Thymus (tissue), 11 donors: Measurements from ENCODE around the gene CRY2. TPM values are rescaled to one million over a fixed set of nuclear protein-coding genes. Genes with fewer than 3 reads are reported as not detected.

Experiments
- DNase-seq, 9 donors: peaks; one replicate each; pipeline ENCODE4 v3.0.0-alpha.2; 2013; ENCODE audit warnings: low spot score in 9 of 9, low read depth in 6 of 9, missing footprints in 1 of 9
- H3K27ac ChIP-seq, 2 donors: one replicate each; pipeline ENCODE4 v1.5.1; 2013; ENCODE audit warnings: control low read depth in 1 of 2, low read depth in 1 of 2, low read length in 1 of 2, mild to moderate bottlenecking in 1 of 2, moderate library complexity in 1 of 2
- H3K27me3 ChIP-seq, 2 donors: one replicate each; pipeline ENCODE4 v1.5.1; 2013; ENCODE audit warnings: low read length in 1 of 2; ENCODE audit not compliant: control insufficient read depth in 2 of 2, insufficient read depth in 1 of 2
- H3K36me3 ChIP-seq, 2 donors: one replicate each; pipeline ENCODE4 v1.5.1; 2013; ENCODE audit warnings: low read length in 1 of 2, mild to moderate bottlenecking in 1 of 2, moderate library complexity in 1 of 2; ENCODE audit not compliant: control insufficient read depth in 2 of 2, insufficient read depth in 2 of 2
- H3K4me1 ChIP-seq, 2 donors: one replicate each; pipeline ENCODE4 v1.5.1; 2013; ENCODE audit warnings: low read length in 2 of 2; ENCODE audit not compliant: control insufficient read depth in 2 of 2, insufficient read depth in 2 of 2
- H3K4me3 ChIP-seq, 2 donors: one replicate each; pipeline ENCODE4 v1.5.1; 2013; ENCODE audit warnings: low read length in 2 of 2, control low read depth in 1 of 2, mild to moderate bottlenecking in 1 of 2
- H3K9me3 ChIP-seq, 2 donors: one replicate each; pipeline ENCODE4 v1.5.1; 2013; ENCODE audit warnings: low read length in 1 of 2, mild to moderate bottlenecking in 1 of 2; ENCODE audit not compliant: control insufficient read depth in 2 of 2, insufficient read depth in 1 of 2
- WGBS: extraction: QIAGEN DNeasy Blood & Tissue Kit; methylation state at CpG from one replicate; pipeline ENCODE4 v1.1.7; 2013; 5-methylcytosine and 5-hydroxymethylcytosine counted together
- polyA plus RNA-seq: library from polyadenylated mRNA; stranded (reverse); fragments of 200-250 nt; gene quantifications from one replicate; pipeline ENCODE4 v1.2.3, GENCODE V29; 2013
- total RNA-seq: library from RNA; stranded (reverse); fragments of 120-200 nt; gene quantifications from one replicate; pipeline ENCODE4 v1.2.4, GENCODE V29; 2013
- donor health status: healthy.

CRY2 gene
- total and polyA plus RNA-seq, 2 donors, result 9.9 to 12.3 TPM

GRCh38 chr11:45913514-45913913 lies 66.2 kb downstream of the CRY2 start:
- DNase-seq, result no peak
- peaks cover 53 to 72% of the 10 kb centered on the region in 2 donors for H3K36me3 ChIP-seq
- H3K9me3 ChIP-seq, result no peaks in the 10 kb centered on the region
- 98% methylated on average over 19 of the region's 19 CpGs for WGBS
- peaks cover 0 to 1% of the 10 kb centered on the region in 2 donors for H3K27me3 ChIP-seq
- no peak overlapping the region for H3K27ac ChIP-seq
- peaks cover 5 to 15% of the 10 kb centered on the region in 2 donors for H3K4me1 ChIP-seq
- H3K4me3 ChIP-seq, result no peak overlapping the region

- peaks cover 0 to 6% of the 10 kb centered on the region in 2 donors for H3K27me3 ChIP-seq
- 96% methylated on average over 22 of the region's 22 CpGs for WGBS
- H3K4me1 ChIP-seq, result peaks cover 9 to 21% of the 10 kb centered on the region in 2 donors
- H3K9me3 ChIP-seq, result no peaks in the 10 kb centered on the region
- H3K36me3 ChIP-seq, result peaks cover 53 to 66% of the 10 kb centered on the region in 2 donors
- no peak overlapping the region for H3K27ac ChIP-seq
- no peak for DNase-seq
- H3K4me3 ChIP-seq, result no peak overlapping the region
These were observed 66.8 kb downstream of the CRY2 start for GRCh38 chr11:45913942-45914635.

- H3K4me3 ChIP-seq, result no peak overlapping the region
- peaks cover 9 to 22% of the 10 kb centered on the region in 2 donors for H3K4me1 ChIP-seq
- no peaks in the 10 kb centered on the region for H3K9me3 ChIP-seq
- no peak overlapping the region for H3K27ac ChIP-seq
- H3K36me3 ChIP-seq, result peaks cover 41 to 52% of the 10 kb centered on the region in 2 donors
- 91% methylated on average over 13 of the region's 13 CpGs for WGBS
- no peak for DNase-seq
- H3K27me3 ChIP-seq, result peaks cover 2 to 18% of the 10 kb centered on the region in 2 donors
These were observed 68.2 kb downstream of the CRY2 start for GRCh38 chr11:45915446-45915845.

- H3K4me1 ChIP-seq, result peaks cover 9 to 25% of the 10 kb centered on the region in 2 donors
- H3K36me3 ChIP-seq, result peaks cover 28 to 35% of the 10 kb centered on the region in 2 donors
- 7% methylated on average over 16 of the region's 16 CpGs for WGBS
- H3K9me3 ChIP-seq, result peaks cover 0 to 7% of the 10 kb centered on the region in 2 donors
- peak in 1 of 9 donors; percentile 24 for DNase-seq
- H3K27me3 ChIP-seq, result peaks cover 18 to 36% of the 10 kb centered on the region in 2 donors
- H3K4me3 ChIP-seq, result peak overlapping the region; percentile 83 to 88
- peak overlapping the region; percentile 94 to 98 for H3K27ac ChIP-seq
These were observed 70.0 kb downstream of the CRY2 start for GRCh38 chr11:45917286-45917622.

GRCh38 chr11:45917623-45918330 lies 70.5 kb downstream of the CRY2 start, which contains the start of gene PEX16:
TSS of gene PEX16 (minus strand) at chr11:45917877. CDS start at chr11:45917811, 66 bp downstream.
- peak; percentile 88 to 98 (median 94) for DNase-seq
- peak within 1 kb of the TSS; percentile 83 to 88 for H3K4me3 ChIP-seq
- peaks cover 22 to 41% of the 10 kb centered on the region in 2 donors for H3K27me3 ChIP-seq
- peak within 1 kb of the TSS; percentile 94 to 98 for H3K27ac ChIP-seq
- WGBS, result under 1% methylated on average over 45 of the region's 45 CpGs
- peaks cover 26 to 33% of the 10 kb centered on the region in 2 donors for H3K36me3 ChIP-seq
- H3K4me1 ChIP-seq, result peaks cover 12 to 25% of the 10 kb centered on the region in 2 donors
- peaks cover 0 to 7% of the 10 kb centered on the region in 2 donors for H3K9me3 ChIP-seq

- H3K4me3 ChIP-seq, result peak overlapping the region; percentile 83 to 88
- H3K9me3 ChIP-seq, result peaks cover 0 to 7% of the 10 kb centered on the region in 2 donors
- H3K27ac ChIP-seq, result peak overlapping the region; percentile 94 to 98
- H3K4me1 ChIP-seq, result peaks cover 18 to 28% of the 10 kb centered on the region in 2 donors
- peaks cover 21 to 26% of the 10 kb centered on the region in 2 donors for H3K36me3 ChIP-seq
- H3K27me3 ChIP-seq, result peaks cover 29 to 47% of the 10 kb centered on the region in 2 donors
- under 1% methylated on average over 38 of the region's 38 CpGs for WGBS
- DNase-seq, result peak in 3 of 9 donors; percentile 21 to 48 (median 32)
These were observed 71.2 kb downstream of the CRY2 start for GRCh38 chr11:45918331-45918941.

GRCh38 chr11:45918962-45919675 lies 71.8 kb downstream of the CRY2 start:
- H3K4me3 ChIP-seq, result peak overlapping the region; percentile 83 to 88
- peaks cover 0 to 7% of the 10 kb centered on the region in 2 donors for H3K9me3 ChIP-seq
- no peak for DNase-seq
- peaks cover 18 to 28% of the 10 kb centered on the region in 2 donors for H3K4me1 ChIP-seq
- peaks cover 14 to 20% of the 10 kb centered on the region in 2 donors for H3K36me3 ChIP-seq
- WGBS, result 41% methylated on average over 7 of the region's 7 CpGs
- H3K27ac ChIP-seq, result no peak overlapping the region
- H3K27me3 ChIP-seq, result peaks cover 33 to 53% of the 10 kb centered on the region in 2 donors

GRCh38 chr11:45919806-45920530 lies 72.7 kb downstream of the CRY2 start:
- DNase-seq, result no peak
- Histone ChIP-seq H3K27me3 (peaks cover 40 to 62% of the 10 kb centered on the region in 2 donors), H3K9me3 (peaks cover 0 to 7% of the 10 kb centered on the region in 2 donors), H3K27ac (no peak overlapping the region), H3K4me1 (peaks cover 18 to 28% of the 10 kb centered on the region in 2 donors), H3K4me3 (no peak overlapping the region), H3K36me3 (peaks cover 6 to 11% of the 10 kb centered on the region in 2 donors)
- 85% methylated on average over 13 of the region's 13 CpGs for WGBS
